SK-N-MC (cell line): Measurements from ENCODE around the gene C4BPB.
"Not testable (repeated sequence)": the region's sequence is repeated elsewhere in the genome, so short reads cannot be mapped to it uniquely, and the experiment has no call there.

Source experiments
- EZH2 ChIP-seq: fragments of 200-600 bp; sonication (generic); IDR thresholded peaks from one replicate; pipeline ENCODE4 v1.6.1; 2017; ENCODE audit warnings: antibody characterized with exemption
- FOXP2 ChIP-seq: optimal IDR thresholded peaks from 2 replicates; pipeline ENCODE3; 2011; ENCODE audit warnings: mild to moderate bottlenecking, moderate library complexity; ENCODE audit not compliant: insufficient read depth; ENCODE audit errors: extremely low read length, control extremely low read depth
- POLR2AphosphoS5 ChIP-seq: IDR thresholded peaks from 2 replicates; pipeline ENCODE4 v1.6.1; 2012; ENCODE audit warnings: mild to moderate bottlenecking, low read depth, low read length, borderline replicate concordance

DNA sequence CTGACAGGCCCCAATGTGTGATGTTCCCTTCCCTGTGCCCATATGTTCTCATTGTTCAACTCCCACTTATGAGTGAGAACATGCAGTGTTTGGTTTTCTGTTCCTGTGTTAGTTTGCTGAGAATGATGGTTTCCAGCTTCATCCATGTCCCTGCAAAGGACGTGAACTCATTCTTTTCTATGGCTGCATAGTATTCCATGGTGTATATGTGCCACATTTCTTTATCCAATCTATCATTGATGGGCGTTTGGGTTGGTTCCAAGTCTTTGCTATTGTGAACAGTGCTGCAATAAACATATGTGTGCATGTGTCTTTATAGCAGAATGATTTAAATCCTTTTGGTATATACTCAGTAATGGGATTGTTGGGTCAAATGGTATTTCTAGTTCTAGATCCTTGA lies 47.3 kb upstream of the C4BPB start:
- TF ChIP-seq POLR2AphosphoS5, EZH2, FOXP2: not testable (repeated sequence)
